HG03196 (cell line): ENCODE data around the gene GGNBP2.
"Not testable (repeated sequence)": the region's sequence is repeated elsewhere in the genome, so short reads cannot be mapped to it uniquely, and the experiment has no call there.

Experiments used
- ATAC-seq: cut with Tn5 transposase; IDR thresholded peaks from one replicate; pipeline ENCODE4 v1.9.1; 2021; ENCODE audit not compliant: unreplicated experiment

GGNBP2 gene, protein sequence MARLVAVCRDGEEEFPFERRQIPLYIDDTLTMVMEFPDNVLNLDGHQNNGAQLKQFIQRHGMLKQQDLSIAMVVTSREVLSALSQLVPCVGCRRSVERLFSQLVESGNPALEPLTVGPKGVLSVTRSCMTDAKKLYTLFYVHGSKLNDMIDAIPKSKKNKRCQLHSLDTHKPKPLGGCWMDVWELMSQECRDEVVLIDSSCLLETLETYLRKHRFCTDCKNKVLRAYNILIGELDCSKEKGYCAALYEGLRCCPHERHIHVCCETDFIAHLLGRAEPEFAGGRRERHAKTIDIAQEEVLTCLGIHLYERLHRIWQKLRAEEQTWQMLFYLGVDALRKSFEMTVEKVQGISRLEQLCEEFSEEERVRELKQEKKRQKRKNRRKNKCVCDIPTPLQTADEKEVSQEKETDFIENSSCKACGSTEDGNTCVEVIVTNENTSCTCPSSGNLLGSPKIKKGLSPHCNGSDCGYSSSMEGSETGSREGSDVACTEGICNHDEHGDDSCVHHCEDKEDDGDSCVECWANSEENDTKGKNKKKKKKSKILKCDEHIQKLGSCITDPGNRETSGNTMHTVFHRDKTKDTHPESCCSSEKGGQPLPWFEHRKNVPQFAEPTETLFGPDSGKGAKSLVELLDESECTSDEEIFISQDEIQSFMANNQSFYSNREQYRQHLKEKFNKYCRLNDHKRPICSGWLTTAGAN

DNA sequence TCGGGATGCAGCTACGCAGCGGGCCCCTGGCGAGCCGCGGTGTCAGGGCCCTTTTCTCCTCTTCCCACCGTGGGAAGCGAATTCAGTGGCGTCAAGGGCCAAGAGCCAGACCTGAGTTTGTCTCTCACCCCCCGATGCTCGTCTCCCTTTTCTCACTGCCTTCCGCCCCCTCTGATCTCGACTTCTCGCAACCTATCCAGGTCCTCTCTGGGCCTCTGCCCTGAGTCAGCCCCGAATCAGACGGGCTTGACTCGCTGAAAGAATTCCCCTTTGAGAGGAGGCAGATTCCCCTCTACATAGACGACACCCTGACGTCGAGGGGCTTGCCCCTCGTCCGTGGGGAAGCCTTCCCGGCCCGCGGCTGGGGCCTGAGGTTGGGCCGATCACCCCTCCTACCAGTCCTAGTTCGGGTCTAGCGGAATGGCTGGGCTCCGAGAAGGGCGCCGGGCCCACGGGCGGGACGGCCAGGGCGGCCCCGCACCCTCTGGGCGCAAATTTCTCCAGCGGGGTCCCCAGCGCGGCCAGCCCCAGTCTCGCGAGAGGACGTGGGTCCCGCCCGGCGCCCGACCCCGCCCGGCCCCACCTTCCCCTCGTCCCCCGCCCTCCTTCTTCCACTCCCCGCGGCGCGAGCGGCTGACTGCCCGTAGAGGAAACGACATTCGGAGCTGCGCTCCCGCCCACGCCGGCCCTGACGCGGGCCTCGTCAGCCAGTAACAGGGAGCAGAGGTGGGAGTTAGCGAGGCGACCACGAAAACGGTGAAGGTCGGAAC lies at the start of gene GGNBP2:
Gene GGNBP2 (plus strand): TSS at position 613 of the 770 bp plus-strand sequence. CDS start 806 bp downstream, outside the sequence.
- ATAC-seq = peak; percentile 49

DNA sequence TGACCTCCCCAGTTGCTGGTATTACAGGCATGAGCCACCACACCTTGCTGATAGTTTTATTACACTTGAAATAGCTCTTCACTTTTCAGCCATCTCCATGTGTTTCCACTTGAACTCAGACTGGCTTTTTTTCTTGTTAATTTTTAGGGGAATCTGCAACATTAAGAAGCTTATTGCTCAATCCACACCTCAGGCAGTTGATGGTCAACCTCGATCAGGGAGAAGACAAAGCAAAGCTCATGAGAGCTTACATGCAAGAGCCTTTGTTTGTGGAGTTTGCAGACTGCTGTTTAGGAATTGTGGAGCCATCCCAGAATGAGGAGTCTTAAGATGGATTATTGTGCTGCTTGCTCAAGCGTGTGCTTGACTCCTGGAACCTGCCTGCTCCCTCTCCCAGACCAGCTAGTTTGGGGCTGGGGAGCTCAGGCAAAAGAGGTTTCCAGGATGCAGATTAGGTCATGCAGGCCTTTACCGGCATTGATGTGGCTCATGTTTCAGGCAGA lies 49.6 kb upstream of the GGNBP2 start:
- no peak for ATAC-seq

DNA sequence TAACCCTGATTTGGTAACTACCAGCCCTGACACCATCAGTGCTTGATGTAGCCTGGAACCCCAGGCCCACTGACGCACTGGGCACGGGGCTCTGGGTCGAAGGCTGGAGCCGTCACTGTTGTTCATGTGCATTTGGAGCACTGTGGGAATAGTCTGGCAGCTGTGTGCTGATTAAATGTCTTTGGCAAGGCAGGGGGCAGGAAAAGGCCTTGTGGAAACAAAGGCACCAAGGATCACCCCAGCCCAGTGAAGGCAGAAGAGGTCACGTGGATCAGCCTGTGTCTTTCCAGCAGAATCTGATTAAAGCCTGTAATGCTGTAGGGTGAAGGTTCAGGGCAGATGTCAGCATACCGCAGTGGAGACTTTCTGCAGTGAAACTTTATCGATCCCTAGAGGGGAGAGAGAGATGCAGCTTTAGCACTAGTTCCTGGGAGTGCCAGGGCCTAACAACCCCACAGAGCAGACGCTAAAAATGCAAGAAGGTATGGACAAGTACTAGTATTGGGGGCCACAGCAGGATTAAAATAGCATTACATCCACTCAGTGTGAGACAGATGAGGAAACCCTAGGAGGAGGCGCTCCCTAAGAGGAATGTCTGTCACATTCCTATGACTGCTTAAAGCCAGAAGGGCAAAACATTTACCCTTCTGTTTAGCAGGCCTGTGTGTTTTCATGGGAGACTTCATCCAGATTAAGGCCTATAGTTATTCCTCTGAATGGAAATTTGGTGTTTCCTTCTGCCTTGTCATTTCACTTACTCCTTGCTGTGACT lies 48.5 kb upstream of the GGNBP2 start:
- ATAC-seq = no peak

DNA sequence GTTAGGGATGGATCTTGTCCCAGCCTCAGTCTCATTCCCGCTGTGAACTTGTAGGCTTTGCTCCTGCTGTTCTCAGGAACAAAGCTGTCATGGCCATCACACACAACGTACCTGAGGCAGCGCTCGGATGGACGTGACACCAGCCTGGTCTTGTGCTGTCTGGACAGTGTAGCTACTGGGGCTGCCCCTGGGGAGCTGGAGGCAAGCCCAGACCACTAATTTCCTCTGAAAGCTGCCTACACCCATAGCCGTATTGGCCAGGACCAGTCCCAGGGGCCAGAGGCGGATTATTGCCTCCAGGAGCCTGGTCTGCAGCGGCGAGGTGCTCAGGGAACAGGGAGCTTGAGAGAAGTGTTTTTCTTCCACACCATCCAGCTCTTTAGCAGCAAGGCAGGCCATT lies 46.6 kb upstream of the GGNBP2 start:
- ATAC-seq = no peak

DNA sequence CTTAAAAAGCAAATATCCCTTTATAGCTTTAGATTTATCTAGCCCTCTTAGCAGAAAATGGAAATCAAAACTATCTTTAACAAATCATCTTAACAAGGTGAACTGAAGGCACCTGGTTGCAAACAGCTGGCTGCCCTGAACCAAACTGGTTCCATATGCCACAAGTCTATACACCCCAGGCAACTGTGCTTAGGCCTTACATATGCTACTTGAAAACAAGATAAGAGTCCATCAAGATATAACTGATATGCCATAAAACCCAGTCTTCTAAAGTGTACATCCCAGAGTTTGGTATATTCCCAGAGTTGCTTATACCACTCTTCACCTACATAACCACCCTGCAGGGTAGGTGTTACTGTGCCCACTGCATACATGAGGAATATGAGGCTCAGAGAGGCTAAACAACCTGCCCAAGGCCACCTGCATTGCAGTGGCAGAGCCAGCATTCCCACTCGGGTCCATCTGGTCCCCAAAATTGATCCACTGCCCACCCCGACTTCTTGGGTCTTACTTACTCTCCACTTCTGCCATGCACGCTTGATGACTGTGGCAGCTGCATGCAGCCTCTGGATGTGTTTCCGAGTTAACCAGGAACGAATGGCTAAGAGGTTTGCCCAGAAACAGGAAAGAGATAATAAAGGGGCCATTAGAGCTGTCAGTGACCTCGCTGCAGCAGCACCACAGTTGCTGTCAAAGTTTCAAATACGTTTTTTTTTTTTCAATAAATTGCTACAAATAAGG lies 46.0 kb upstream of the GGNBP2 start:
- no peak for ATAC-seq

DNA sequence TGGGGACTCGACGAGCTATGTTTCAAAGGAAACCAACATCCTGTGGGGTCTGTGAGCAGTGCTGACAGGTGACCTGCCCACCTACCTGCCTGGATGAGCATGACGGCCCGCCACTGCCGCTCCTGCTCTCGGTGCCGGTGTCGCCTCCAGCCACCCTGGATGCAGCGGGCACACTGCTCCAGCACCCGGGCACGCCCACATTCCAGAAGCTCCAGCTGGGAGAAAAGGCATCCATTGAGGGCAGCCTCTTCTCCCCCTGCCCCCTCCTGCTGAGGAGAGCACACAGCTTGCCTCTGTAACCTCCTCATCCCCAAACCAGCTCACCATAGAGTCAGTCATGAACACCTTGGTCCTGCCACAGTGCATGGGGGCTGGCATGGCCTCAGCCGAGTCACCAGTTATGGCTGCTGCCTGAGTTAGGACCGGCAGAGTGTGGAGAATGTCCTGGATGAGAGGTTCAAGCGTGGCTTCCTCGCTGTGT lies 43.9 kb upstream of the GGNBP2 start:
- no peak for ATAC-seq

DNA sequence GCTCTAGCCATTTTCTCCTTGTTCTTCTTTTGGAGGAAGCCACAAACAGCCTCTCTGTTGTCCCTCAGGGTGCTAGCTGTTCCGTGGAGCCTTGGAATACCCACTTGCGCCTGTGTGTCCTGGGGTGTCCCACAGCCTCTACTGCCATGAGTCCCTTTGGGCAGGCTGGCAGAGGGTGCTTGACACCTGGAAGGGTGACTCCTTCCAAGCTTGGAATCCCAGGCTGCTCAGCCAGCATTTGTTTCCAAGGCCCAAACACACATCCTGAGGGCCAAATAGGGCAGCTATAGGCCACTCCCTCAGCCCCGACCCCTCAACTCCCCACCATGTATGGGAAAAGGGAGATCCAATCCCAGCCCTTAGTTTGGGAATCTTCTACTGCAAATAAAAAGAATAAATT lies 43.4 kb upstream of the GGNBP2 start:
- no peak for ATAC-seq

DNA sequence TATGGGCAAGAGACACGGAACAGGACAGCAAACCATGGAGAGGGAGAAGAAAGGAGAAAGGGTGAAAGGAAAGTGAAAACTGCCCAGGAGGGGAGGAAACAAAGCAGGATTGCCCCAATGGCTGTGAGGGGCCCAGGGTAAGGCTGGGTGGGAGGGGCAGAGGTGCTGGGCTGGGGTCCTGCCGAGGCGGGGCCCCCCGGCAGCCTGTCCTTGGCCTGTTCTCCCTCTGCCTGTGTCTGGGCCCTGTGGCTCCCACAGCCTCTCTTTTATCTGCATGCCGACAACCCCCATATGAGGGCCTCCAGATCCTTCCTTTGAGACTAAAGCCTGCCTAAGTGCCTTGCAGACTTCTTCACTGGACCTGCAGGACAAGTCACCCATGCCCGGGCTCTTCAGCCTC lies 42.8 kb upstream of the GGNBP2 start:
- no peak for ATAC-seq

DNA sequence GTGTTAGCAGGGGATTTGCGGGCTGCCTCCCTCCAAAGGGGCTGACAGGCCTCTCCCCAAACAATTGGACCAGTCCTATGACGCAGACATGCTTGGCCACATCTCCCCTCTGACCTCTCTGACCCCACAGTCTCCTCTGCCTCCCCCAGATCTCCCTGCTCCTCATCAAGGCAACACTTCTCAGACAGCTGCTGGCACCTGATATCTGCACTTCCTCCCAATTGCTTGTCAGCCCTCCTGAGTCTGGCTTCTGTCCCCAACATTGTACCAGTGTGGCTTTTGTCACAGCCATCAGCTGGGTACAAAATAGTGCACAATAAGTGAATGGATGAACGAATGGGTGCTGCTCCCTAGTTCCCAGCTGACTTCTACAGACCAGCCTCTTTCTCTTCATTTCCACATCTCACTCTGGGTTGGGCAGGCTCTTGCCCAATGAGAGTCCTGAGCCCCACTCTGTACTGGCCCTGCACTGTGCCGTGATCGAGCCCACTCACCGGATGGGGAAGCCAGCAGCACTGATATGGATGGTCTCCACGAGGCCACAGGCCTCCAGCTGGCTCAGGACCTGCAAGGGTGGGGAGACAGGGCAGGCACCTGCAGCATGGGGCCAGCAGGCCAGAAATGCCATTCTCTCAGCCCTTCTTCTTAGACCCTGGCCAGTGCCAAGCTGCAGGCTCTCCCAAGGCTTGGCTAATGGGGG lies 41.1 kb upstream of the GGNBP2 start:
- ATAC-seq = no peak

DNA sequence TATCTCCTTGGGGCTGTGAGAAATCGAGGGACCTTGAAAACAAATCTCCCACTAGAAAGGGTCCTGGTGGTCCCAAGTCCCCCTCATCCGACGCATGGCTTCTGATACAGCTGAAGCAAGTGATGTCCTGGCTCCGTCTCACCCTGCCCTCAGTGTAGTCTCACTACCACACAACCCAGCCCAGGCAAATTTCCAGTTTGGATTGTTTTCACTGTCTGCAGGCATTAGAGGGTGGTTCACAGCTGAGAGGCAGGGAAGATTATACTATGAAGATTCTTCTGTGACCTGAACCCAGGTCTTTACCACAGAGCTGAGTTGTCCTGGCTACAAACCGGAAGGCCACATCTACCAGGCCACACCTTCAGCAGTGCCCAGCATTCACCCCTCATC lies 40.6 kb upstream of the GGNBP2 start:
- no peak for ATAC-seq

DNA sequence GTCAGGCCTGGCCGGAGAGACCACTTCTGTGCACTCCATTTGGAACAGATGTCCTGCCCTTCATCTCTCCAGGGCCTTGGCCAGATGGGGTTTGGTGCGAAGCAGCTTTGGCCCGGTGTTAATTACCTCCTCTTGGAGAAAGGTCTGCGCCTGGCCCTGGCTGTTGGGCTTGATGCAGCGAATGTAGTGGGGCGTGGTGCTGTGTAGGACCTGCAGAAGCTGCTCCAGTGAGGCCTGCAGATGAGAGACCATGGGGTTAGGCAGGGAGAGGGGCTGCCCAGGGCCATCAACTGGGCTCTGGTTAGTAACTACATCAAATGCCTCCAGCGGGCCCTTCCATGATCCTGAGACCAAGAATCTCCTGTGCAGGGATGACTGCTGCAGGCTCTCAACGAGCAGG lies 39.5 kb upstream of the GGNBP2 start:
- ATAC-seq = no peak

DNA sequence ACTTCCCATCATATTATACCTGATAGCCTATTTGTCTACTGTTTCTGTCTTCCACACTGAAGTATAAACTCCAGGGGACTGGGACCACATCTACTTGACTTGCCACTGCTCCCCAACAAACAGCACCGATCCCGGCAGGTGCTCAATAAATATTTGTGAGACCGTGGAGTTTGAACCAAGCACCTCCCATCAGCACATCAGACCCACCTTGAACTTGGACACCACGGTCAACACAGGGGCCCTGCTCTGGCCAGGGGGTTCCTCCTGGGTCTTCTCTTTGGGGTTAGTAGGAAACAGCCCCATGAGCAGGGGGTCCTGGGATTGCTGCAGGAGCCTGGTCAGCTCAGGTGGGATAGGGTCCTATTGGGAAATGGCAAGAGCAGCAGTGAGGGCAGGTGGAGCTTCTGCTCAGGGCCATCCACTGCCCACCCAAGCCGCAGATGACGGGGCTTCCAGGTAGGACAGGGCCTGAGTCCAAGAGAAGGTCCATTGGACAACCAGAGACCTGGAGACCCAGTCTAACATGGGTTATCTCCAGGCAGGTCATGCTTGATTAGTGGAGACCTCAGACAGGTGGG lies 38.4 kb upstream of the GGNBP2 start:
- no peak for ATAC-seq

DNA sequence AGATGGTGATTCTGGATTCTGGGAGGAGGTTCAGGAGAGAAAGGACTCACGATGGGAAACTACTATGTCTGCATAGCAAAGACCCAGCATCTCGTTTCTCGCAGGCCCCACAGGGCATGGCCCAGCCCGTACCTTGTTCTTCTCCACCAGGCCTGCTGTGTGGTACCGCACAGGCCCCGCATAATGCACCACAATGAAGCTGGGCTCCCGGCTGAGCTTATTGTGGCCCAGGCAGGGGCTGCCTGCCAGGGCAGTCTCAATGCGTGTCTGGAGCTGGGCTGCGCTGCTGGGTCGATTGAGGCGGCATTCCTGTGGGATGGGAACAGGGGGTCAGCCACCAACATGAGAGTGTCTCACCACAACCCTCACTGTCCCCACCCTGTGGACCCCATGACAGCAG lies 37.9 kb upstream of the GGNBP2 start:
- ATAC-seq = no peak

DNA sequence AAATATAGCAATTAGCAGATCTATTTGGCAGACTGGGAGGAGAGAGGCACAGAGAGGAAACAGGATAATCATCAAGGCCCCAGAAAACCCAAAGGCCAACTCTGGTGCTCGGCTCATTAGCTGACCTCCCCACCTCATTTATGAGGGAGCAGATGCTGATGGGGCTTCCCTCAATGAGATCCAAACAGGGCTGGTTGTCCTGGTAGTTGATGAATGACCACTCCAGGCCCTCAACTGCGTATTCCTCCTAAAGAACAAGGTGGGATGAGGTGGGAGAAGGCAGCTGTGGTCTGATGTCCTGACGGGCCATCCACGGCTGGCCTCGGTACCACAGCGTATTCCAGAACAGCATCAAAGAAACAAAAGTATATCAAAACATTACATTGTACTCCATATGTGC lies 37.5 kb upstream of the GGNBP2 start:
- ATAC-seq = no peak

DNA sequence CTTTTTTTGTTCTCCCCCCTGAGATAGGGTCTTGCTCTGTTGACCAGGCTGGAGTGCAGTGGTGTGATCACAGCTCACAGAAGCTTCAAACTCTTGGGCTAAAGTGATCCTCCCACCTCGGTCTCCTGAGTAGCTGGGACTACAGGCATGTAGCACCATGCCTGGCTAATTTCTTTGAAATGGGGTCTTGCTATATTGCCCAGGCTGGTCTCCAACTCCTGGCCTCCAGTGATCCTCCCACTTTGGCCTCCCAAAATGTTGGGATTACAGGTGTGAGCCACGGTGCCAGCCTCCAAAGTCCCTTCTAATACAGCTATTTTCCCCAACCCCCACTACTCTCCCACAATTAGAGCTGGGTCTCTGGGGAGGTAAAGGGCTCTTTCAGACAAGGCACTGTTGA lies 36.3 kb upstream of the GGNBP2 start:
- ATAC-seq = not testable (repeated sequence)

DNA sequence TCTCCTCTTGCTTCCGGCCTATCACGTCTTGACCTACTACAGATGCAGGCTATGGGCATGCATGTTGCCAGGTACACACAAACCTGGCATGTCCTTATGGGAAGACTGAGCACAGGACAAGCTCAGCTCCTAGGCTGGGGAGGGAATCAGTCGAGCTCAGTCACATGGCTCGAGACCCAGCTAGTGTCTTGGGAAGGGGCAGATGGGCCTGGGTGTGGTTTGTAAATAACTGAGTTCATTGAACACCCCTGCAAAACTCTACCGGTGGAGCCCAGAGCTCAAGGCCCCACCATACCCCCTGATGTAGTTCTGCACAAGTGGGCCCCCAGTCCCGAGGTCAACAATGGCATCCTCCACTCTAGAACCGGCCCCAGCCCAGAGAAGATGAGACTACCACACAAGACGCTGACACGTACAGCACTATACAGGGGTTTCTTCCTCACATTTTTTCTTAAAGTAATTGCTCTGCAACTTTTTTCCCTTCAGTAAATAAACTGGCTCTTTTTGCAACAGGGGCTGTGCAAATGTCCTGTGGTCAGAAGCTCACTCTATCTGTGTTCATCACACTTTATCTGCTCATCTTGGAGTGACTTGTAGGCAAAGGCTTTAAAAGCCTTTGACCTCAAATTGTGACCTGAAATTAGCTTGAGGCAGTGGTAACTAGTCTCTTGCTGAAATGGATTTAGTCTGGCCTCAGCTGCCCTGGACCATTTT lies 35.3 kb upstream of the GGNBP2 start:
- no peak for ATAC-seq

DNA sequence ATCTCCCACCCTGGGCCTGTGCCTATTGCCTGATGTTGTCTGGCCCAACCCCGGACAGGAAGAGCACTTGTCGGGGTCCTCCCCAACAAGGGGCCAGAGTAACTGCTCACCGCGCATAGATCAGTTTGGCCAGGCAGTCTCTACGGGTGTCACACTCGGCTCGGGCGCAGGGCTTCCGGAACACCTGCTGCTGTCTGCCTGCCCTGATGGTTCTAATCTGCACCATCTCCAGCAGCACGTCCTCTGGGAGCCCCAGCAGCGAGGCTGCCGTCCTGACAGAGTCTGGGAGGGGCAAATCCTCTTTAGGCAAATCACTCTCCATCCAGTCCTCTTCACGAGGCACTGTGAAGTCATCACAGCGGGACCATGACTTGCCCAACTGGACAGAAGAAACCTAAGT lies 34.1 kb upstream of the GGNBP2 start:
- no peak for ATAC-seq

DNA sequence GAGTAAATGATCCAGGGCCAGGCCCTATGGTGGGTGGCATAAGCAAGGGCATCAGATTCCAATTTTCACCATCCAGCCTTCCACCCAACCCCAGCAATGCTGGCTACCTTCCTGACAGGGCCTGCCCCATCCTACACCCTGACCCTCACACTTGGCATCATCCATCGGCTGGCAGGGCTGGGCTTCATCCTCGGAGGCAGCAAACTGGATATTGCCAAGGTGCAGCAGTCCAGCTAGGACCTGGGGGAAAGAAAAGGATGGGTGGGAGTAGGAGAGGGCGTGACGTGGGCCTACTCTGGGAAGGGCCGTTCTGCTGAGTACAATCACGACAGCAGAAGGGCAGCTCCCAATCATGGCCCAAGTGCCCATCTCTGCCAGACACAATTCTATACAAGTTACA lies 33.5 kb upstream of the GGNBP2 start:
- no peak for ATAC-seq
